ENCODE results near the gene RAB30. TPM values are rescaled to one million over a fixed set of nuclear protein-coding genes. Genes with fewer than 3 reads are reported as not detected.
"Not testable (repeated sequence)": the region's sequence is repeated elsewhere in the genome, so short reads cannot be mapped to it uniquely, and the experiment has no call there.

The RAB30 gene
- total RNA-seq, 3 donors from 2014 or later: 10.5 to 12.4 (median 11.3) TPM

DNA sequence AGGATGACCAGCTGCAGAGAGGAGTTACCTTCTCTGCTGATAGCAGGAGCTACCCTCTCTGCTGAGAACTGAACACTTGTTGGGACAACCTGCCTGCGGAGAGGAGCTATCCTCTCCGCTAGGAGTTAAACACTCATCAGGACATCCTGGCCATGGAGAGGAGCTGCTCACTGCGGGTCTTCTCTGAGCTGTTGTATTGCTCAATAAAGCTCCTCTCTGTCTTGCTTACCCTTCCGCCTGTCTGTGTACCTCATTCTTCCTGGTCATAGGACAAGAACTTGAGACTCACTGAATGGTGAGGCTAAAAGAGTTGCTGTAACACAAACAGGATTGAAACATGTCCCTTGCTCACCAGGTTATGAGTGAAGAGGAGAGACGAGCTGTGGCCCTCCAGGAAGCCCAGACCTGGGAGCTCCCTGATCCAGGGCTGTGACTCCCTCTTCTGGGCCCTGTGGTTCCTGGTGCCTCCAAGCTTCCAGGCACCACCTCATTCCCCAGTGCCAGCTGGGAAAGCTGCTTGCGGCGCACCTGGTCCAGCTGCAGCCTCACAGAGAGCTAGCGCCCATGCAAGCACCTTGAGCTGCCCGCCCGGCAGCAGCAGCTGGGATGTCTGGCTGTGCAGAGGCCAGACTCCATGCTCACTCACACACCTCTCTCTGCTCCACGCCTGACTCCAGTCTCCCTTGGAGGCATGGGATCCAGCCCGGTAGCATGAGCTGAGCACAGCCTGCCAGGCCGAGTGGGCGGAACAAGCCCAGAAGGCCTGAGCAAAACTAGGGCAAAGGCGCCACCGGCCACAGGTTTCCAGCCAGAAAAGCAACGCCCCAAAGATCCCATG is 50.5 kb downstream of the RAB30 start:
- no peak for ATAC-seq
- H3K27me3 Mint-ChIP-seq (ENCODE audit: low read depth): no peaks in the 10 kb centered on the region
- peaks cover 4% of the 10 kb centered on the region for H3K36me3 Mint-ChIP-seq (ENCODE audit: insufficient read depth)
- H3K4me3 Mint-ChIP-seq: no peak overlapping the region
- no peaks in the 10 kb centered on the region for H3K9me3 Mint-ChIP-seq
- peaks cover 19% of the 10 kb centered on the region for H3K4me1 Mint-ChIP-seq (ENCODE audit: low read depth)
- no peak for DNase-seq

DNA sequence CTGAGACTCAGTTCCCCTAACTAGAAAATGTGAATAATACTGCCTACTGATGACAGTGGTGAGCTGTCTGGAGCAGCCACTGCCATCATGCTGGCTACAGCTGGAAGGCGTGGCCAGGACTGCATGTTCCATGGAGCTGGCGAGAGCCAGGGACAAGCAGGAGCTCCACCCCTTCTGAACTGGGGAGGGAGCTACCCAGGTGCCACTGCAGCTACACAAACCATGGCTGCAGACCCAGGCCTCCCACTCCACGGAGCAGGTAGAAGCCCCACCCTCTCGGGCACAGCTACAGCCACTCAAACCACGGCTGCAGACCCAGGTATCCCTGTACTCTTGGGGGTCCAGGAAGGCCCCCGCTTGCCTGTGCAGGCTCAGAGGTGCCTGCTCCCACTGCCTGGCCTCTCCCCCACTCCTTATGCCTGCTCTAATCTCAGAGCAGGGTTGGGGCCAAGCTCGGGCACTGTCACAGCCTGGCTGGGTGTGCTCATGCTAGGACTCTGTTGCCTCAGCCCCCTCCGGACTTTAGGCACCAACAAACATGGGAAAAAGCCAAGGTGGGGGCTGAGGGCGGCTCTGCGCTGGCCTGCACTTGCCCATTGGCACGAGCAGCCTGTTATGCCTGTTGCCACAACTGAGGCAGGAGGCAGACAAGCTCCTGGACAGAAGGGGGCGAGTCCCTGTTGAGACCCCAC is 51.7 kb downstream of the RAB30 start:
- DNase-seq (no peak), ATAC-seq (no peak)
- no peaks in the 10 kb centered on the region for H3K9me3 Mint-ChIP-seq
- H3K27me3 Mint-ChIP-seq (ENCODE audit: low read depth): no peaks in the 10 kb centered on the region
- peaks cover 17% of the 10 kb centered on the region for H3K4me1 Mint-ChIP-seq (ENCODE audit: low read depth)
- peaks cover 2% of the 10 kb centered on the region for H3K36me3 Mint-ChIP-seq (ENCODE audit: insufficient read depth)
- no peak overlapping the region for H3K4me3 Mint-ChIP-seq

DNA sequence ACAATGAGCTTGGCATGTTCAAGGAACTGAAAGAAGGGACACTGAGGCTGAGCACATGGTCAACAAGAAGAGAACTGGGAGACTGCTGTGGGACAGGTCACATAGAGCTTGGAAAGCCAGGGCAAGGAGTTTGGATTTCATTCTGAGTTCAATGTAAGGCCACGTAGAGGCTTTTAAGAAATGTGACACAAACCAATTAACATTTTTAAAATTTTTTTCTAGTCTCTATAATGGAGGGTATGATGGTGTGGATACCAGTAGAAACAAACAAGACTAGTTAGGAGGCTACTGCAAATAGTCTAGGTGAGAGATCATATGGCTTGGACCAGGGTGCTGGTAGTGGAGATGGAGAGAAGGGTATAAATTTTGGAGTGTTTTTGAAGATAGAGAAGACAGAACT is 56.7 kb downstream of the RAB30 start:
- Mint-ChIP-seq H3K36me3 (ENCODE audit: insufficient read depth) (peaks cover 5% of the 10 kb centered on the region), H3K4me3 (no peak overlapping the region), H3K27me3 (ENCODE audit: low read depth) (no peaks in the 10 kb centered on the region), H3K4me1 (ENCODE audit: low read depth) (peaks cover 22% of the 10 kb centered on the region), H3K9me3 (no peaks in the 10 kb centered on the region)
- no peak for ATAC-seq
- DNase-seq: no peak

DNA sequence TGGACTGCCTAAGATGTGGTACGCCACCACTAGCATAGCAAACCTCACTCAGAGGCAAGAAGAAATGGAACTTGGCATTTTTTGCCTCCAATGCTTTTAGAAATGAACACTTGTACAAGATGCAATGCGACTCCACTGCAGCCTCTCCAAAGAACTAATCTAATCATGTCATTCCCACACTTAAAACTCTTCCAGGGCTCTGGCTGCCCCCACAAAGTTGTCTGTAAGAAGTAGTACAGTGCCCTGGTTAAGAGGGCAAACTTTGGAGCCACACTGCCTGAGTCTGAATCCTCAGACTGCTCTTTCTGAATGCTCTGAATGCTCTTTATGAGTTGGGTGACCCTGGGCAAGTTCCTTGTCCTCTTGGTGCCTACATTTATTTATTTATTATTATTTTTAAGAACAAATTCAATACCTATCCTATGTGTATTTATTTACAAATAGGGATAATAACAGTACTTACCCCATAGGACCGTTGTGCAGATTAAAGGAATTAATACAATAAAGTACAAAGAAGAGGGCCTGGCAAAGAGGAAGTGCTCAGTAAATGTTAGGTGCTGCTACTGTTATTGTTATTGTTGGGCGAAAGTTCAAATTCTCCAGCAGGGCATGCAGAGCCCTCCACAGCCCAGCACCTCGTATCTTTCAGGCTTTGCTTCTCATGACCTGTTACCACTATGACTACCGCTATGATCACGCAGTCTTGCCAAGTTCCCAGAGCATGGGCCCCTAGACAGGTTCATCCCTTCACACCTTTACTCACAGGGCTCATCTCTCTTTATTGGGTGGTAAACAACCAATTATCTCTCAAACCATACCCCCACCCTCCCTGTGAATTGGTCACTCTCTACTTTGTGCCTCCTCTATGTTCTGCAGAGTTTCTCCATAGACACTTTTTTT is 59.3 kb downstream of the RAB30 start:
- Mint-ChIP-seq H3K4me1 (ENCODE audit: low read depth) (peaks cover 34% of the 10 kb centered on the region), H3K27me3 (ENCODE audit: low read depth) (no peaks in the 10 kb centered on the region), H3K36me3 (ENCODE audit: insufficient read depth) (peaks cover 9% of the 10 kb centered on the region), H3K4me3 (no peak overlapping the region), H3K9me3 (no peaks in the 10 kb centered on the region)
- ATAC-seq (no peak), DNase-seq (no peak)

DNA sequence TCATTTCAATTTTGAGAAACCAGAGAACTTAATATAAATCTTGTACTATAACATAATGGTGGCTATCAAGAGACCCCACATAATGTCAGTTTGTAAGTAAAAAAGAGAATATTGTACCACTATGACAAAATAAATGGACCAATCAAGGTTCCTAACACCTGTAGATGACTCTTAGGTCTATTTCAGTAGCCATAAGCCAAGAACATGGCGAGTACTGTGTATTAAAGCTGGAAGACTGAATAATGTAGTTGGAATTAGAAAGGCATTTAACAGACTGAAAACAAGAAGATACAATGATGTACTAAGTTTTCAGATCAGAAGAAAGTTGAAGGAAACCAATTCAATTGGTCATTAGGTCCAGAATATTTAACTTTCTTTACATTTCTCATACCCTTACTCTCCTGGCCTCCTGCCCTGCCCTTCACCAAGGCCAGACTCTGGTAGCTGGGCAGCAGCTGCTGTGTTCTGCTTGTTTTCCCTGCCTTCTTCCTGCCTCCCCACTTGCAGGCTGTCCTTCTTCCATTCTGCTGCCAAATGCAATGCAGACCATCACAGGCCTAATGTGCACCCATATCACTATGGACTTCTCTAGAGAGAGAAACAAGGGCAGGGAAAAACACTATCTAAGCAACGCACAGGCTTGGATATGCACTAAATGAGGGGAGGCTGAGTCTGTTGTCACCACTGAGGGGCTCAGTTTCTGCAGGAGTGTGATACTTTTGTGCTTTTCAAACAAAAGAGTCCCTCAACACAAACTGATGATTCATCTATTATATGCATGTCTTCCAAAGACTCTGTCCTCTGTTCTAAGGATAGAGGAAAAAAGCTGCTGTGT is 60.1 kb downstream of the RAB30 start:
- H3K36me3 Mint-ChIP-seq (ENCODE audit: insufficient read depth): peaks cover 9% of the 10 kb centered on the region
- no peak for DNase-seq
- H3K4me3 Mint-ChIP-seq: no peak overlapping the region
- H3K9me3 Mint-ChIP-seq: no peaks in the 10 kb centered on the region
- no peaks in the 10 kb centered on the region for H3K27me3 Mint-ChIP-seq (ENCODE audit: low read depth)
- ATAC-seq: no peak
- peaks cover 40% of the 10 kb centered on the region for H3K4me1 Mint-ChIP-seq (ENCODE audit: low read depth)

DNA sequence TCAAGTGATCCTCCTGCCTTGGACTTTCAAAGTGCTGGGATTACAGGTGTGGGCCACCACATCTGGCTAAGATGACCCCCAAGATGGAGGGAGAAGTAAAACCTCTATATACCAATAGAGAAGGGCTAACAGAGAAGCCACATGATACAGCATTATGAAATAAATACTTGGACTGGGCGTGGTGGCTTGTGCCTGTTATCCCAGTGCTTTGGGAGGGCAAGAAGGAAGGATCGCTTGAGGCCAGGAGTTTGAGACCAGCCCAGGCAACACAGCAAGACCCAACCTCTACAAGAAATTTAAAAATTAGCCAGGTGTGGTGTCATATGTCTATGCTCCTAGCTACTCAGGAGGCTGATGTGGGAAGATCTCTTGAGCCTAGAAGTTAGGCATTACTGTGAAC is 61.7 kb downstream of the RAB30 start:
- Mint-ChIP-seq H3K27me3 (ENCODE audit: low read depth) (no peaks in the 10 kb centered on the region), H3K4me1 (ENCODE audit: low read depth) (peaks cover 39% of the 10 kb centered on the region), H3K36me3 (ENCODE audit: insufficient read depth) (peaks cover 9% of the 10 kb centered on the region), H3K4me3 (no peak overlapping the region), H3K9me3 (no peaks in the 10 kb centered on the region)
- DNase-seq (no peak), ATAC-seq (no peak)

DNA sequence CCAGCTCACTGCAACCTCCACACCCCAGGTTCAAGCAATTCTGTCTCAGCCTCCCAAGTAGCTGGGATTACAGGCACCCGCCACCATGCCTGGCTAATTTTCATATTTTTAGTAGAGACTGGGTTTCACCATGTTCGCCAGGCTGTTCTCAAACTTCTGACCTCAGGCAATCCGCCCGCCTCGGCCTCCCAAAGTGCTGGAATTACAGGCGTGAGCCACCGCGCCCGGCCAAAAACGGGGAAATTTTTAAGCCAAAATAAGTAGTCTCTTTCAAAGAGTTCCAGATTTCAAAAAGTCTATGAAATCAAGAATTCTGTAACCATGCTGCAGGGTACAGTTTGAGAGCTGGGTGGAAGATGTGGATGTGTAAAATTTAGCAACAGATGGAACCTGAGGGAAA is 62.6 kb downstream of the RAB30 start:
- DNase-seq; ATAC-seq; H3K9me3 Mint-ChIP-seq; H3K36me3 Mint-ChIP-seq (ENCODE audit: insufficient read depth); H3K27me3 Mint-ChIP-seq (ENCODE audit: low read depth); H3K4me3 Mint-ChIP-seq: not testable (repeated sequence)
- H3K4me1 Mint-ChIP-seq (ENCODE audit: low read depth): peaks cover 38% of the 10 kb centered on the region

DNA sequence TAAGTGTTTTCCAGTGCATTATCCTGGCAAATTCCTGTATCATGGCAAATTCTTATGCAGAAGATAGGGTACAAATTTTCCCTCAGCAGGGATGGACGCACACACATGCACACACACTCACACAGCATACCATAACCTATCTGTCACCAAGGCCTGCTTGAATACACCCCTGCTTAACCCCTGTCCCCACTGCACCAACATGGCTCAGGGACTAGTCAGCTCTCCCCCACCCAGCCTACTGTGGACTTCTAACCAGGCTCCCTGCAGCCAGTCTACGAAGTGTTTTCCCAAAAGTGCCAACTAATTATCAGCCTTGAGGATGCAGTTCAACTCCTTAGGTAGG is 63.1 kb downstream of the RAB30 start:
- H3K4me1 Mint-ChIP-seq (ENCODE audit: low read depth): peaks cover 34% of the 10 kb centered on the region
- no peaks in the 10 kb centered on the region for H3K27me3 Mint-ChIP-seq (ENCODE audit: low read depth)
- H3K9me3 Mint-ChIP-seq: no peaks in the 10 kb centered on the region
- DNase-seq: no peak
- H3K36me3 Mint-ChIP-seq (ENCODE audit: insufficient read depth): peaks cover 9% of the 10 kb centered on the region
- no peak overlapping the region for H3K4me3 Mint-ChIP-seq
- no peak for ATAC-seq

DNA sequence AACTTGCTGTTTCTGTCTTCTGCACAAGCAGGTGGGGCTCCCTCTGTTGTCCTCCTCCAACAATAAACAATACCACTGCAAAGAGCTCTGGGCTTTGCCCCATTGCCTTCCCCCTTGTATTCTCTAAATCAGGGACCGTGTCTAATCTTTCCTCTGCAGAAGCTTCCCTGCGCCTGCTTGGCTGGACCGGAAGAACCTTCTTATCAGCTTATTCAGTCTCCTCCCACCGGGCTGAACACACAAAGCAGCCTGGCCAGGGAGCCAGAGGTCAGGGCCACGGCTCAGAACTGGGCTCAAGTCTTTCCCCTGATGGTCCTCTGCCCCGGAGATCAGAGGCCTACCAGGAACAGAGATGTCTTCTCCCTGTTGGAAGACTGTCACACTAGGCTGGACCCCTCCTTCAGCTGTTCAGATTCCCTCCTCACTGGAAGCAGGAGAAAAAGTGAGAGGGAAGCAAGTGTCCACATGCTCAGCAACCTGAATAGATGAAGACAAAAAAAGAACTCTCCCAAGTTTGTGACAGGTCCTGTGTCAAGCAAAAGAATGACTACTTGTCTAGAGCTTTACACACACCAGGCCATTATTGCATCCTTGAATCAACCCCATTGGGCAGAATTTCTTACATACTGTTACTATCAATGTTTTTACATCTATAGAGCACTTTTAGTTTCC is 63.7 kb downstream of the RAB30 start:
- no peak overlapping the region for H3K4me3 Mint-ChIP-seq
- no peaks in the 10 kb centered on the region for H3K27me3 Mint-ChIP-seq (ENCODE audit: low read depth)
- peaks cover 31% of the 10 kb centered on the region for H3K4me1 Mint-ChIP-seq (ENCODE audit: low read depth)
- H3K9me3 Mint-ChIP-seq: no peaks in the 10 kb centered on the region
- H3K36me3 Mint-ChIP-seq (ENCODE audit: insufficient read depth): peaks cover 9% of the 10 kb centered on the region
- ATAC-seq (no peak), DNase-seq (no peak)

DNA sequence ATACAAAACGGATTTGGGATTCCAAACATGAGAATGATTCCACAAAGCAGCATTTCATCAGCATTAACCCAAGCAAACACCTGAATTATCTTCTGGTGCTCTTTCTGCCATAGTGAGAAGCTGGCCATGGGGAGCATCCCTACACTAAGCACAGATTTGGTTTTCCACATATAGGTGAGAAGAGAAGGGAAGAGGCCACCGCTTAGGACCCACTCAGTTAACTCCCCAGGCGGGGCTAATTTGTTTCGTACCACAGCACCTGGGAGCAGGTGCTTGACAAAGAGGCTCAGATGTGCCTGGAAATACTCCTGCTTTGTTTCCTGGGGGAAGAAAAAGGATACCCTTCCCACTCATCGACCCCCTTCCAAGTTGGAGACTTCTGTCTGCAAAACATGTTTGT is 64.2 kb downstream of the RAB30 start:
- H3K27me3 Mint-ChIP-seq (ENCODE audit: low read depth): no peaks in the 10 kb centered on the region

DNA sequence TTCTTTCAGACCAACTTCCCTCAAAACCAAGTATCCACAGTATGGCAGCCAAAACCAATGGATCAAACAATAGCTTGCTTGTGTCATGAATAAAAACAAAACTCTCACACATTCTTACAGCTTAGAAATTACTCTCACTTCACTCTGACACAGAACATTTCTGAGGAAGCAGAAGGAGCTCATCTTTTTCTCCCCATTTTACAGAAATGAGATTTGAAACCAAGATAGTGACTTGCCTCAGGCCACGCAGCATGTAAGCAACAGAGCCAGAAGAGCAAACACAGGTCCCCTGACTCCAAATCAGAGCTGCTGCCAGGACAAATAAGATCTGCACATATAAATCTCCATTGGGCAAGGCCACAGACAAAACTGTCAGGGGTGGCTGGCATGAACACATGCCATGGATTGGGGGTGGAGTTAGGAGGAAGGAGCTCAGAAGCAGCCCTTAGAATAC is 64.8 kb downstream of the RAB30 start:
- Mint-ChIP-seq H3K4me1 (ENCODE audit: low read depth) (peaks cover 36% of the 10 kb centered on the region), H3K36me3 (ENCODE audit: insufficient read depth) (peaks cover 9% of the 10 kb centered on the region), H3K4me3 (no peak overlapping the region), H3K27me3 (ENCODE audit: low read depth) (no peaks in the 10 kb centered on the region), H3K9me3 (no peaks in the 10 kb centered on the region)
- DNase-seq: no peak
- peak; percentile 54 to 78 for ATAC-seq

More for the DNA sequence above, 64.2 kb downstream of the RAB30 start:
- peaks cover 31% of the 10 kb centered on the region for H3K4me1 Mint-ChIP-seq (ENCODE audit: low read depth)
- no peak for DNase-seq
- H3K4me3 Mint-ChIP-seq: no peak overlapping the region
- no peaks in the 10 kb centered on the region for H3K9me3 Mint-ChIP-seq
- peaks cover 9% of the 10 kb centered on the region for H3K36me3 Mint-ChIP-seq (ENCODE audit: insufficient read depth)
- no peak for ATAC-seq

DNA sequence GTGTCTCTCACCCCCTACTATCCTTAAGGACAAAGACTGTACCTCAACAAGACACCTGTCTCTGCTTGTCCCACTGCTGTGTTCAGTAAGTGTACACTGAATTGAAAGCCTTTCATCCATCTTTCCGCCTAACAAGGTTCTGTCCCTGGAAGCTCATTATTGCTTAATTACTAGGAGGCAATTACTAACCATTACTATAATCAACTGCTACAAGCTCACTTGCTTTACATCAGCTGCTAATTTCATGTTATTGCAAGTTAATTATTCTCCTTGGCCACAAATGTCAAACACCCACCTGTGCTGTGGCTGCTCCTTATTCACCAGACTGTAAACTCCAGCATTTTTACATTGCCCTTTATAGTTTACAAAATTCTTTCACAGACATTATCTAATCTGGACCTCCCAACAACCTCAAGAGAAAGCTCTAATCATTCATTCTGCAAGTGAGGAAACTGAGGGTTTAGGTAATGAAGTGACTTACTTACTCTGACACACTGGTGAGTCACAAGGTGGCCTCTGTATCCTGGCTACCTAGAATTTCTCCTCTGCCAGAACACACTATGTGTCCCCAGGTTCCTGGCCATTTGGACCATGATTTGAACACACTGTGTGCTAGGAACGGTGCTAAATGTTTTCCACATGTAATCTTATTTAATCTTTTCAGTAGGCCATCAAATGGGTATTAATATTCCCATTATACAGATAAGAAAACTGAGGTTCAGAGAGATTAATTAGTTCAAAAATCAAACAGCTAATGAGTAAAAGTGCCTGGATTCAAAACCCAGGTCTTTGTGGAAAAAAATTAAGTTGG is 66.7 kb downstream of the RAB30 start:
- Mint-ChIP-seq H3K9me3 (no peaks in the 10 kb centered on the region), H3K36me3 (ENCODE audit: insufficient read depth) (peaks cover 8% of the 10 kb centered on the region), H3K27me3 (ENCODE audit: low read depth) (no peaks in the 10 kb centered on the region), H3K4me1 (ENCODE audit: low read depth) (peaks cover 37% of the 10 kb centered on the region), H3K4me3 (no peak overlapping the region)
- DNase-seq (no peak), ATAC-seq (peak; percentile 52 to 58)

DNA sequence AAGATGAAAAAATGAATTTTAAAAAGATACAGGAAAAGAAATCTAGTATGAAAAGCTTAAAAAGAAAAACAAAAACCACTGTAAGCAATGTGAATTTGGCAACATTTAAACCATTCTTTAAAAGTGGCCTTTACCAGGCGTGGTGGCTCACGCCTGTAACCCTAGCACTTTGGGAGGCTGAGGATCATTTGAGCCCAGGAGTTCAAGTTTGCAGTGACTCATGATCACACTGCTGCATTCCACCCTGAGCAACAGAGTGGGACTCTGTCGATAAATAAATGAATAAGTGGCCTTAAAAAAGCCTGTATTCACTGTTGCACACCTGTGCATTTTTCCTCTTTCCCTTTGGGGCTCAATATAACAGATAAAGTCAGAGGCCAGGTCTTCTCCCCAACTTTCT is 69.2 kb downstream of the RAB30 start:
- Mint-ChIP-seq H3K36me3 (ENCODE audit: insufficient read depth) (peaks cover 1% of the 10 kb centered on the region), H3K9me3 (no peaks in the 10 kb centered on the region), H3K27me3 (ENCODE audit: low read depth) (no peaks in the 10 kb centered on the region), H3K4me1 (ENCODE audit: low read depth) (peaks cover 40% of the 10 kb centered on the region), H3K4me3 (no peak overlapping the region)
- no peak for DNase-seq
- no peak for ATAC-seq
